ENCODE results near the gene LIN52.

DNA sequence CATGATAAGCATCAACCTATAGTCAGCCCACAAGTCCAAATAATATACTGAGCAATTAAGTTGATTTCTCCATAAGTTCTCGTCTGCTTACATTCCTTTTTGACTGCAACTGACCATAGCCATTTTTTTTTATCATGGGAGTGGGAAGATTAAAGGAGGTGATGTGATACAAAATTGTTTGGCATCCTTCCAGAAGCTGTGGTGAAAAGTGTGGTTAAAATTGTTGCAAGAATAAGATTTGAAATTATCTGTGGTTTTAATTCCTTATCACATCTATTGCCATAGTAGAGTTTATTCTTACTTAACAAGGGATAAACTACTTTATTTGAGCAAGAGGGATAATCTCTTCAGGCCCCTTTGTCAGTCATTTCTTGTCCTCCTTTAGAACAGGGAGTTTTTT is 50.7 kb downstream of the LIN52 start:
- TF ChIP-seq POLR2A (conservative IDR thresholded peaks at IDR 0.05) (no peak), PCBP2 (IDR thresholded peaks at IDR 0.05; ENCODE audit: low read depth, low read length, poor library complexity, severe bottlenecking) (no peak), TBL1XR1 (IDR thresholded peaks at IDR 0.05; ENCODE audit: low read length in 2 of 2) (no peak)
